Measurements from ENCODE around the gene TH.
"Not testable (repeated sequence)": the region's sequence is repeated elsewhere in the genome, so short reads cannot be mapped to it uniquely, and the experiment has no call there.

TH gene

GRCh38 chr11:2135018-2135569 is 36.5 kb downstream of the TH start:
- in situ Hi-C loops (cut with HindIII; ENCODE audit: low sequenced_read_pairs) = no loop called here

GRCh38 chr11:2134022-2135010 is 37.3 kb downstream of the TH start:
- in situ Hi-C loops (cut with HindIII; ENCODE audit: low sequenced_read_pairs) = no loop called here

- in situ Hi-C loops (cut with HindIII; ENCODE audit: low sequenced_read_pairs) = no loop called here
These were observed 38.2 kb downstream of the TH start for GRCh38 chr11:2133241-2134021.

DNA sequence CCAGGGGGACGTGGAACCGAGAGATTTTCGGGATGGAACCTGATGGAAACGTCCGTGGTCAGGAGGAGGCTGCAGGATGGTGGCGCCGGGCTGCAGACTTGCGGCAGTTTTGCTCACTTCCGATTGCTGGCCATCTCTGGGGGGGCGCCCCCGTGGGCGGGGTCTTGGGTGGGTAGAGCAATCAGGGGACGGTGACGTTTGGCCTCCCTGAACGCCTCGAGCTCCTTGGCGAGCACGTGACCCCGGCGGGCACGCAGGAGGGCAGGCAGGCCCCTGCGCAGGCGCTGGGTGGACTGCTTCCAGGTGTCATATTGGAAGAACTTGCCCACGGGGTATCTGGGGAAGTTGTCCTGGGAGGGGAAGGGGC is 38.8 kb downstream of the TH start:
- in situ Hi-C loops (cut with HindIII; ENCODE audit: low sequenced_read_pairs) = no loop called here

DNA sequence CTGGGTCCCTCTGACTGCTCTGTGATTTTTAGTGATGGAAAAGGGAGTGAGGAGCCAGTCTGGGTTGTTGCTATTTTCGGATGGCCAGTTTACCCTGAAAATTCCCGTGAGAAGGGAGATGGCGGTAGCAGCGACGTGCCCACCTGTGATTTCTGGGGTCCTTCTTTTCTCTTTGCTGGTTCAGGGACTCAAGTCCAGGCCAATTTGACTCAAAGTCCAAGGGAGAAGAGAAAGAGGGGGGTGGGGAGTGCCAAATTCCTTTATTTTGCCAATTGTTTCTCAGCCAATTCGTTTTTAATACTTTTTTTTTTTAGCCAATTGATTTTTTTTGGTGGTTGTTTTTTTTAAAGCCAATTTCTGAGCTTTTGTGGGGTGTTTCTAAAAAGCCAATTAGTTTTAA is 39.4 kb downstream of the TH start:
- in situ Hi-C loops (cut with HindIII; ENCODE audit: low sequenced_read_pairs) = no loop called here

DNA sequence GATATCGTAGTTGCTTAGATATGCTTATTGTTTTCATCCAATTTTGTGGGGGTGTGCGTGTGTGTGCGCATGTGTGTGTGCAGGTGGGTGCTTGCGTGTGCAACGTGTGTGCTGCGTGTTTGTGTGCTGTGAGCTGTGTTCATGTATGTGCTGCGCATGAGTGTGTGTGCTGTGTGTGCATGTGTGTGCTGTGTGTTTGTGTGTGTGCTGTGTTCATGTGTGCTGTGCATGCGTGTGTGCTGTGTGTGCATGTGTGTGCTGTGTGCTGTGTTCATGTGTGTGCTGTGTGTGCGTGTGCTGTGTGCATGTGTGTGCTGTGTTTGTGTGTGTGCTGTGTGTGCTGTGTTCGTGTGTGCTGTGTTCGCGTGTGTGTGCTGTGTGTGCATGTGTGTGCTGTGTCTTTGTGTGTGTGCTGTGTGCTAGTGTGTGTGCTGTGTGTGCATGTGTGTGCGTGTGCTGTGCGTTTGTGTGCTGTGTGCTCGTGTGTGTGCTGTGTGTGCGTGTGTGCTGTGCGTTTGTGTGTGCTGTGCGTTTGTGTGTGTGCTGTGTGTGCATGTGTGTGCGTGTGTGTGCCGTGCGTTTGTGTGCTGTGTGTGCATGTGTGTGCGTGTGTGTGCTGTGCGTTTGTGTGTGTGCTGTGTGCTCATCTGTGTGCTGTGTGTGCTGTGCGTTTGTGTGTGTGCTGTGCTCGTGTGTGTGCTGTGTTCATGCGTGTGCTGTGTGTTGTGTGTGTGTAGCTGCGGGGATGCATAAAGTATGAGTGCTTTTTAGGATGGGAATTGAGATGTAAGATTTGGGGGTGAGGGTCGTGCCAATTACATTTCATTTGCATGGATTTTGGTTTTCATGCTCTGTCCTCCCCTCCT is 40.0 kb downstream of the TH start:
- in situ Hi-C loops (cut with HindIII; ENCODE audit: low sequenced_read_pairs) = no loop called here

GRCh38 chr11:2130881-2131352 is 40.7 kb downstream of the TH start:
- in situ Hi-C loops (cut with HindIII; ENCODE audit: low sequenced_read_pairs) = no loop called here

GRCh38 chr11:2129699-2130366 is 41.8 kb downstream of the TH start:
- in situ Hi-C loops (cut with HindIII; ENCODE audit: low sequenced_read_pairs) = no loop called here

DNA sequence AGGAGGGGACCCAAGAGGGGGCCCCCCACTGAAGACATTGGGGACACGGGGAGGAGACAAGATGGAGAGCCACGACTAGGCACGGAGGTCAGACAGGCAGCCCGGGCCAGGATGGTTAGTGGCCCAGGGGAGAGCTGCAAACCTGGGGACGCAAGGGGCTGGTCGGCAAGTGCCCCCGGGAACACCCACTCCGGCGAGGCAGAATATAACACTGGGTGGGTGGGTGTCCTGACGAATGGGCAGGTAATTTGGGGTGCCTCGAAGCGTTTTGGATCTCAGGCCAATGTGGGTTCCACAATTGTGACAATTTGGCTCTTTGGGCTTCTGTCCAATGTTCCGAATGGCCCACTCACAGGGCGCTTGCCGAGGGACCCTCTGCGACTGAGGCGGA is 42.3 kb downstream of the TH start:
- in situ Hi-C loops (cut with HindIII; ENCODE audit: low sequenced_read_pairs) = no loop called here

DNA sequence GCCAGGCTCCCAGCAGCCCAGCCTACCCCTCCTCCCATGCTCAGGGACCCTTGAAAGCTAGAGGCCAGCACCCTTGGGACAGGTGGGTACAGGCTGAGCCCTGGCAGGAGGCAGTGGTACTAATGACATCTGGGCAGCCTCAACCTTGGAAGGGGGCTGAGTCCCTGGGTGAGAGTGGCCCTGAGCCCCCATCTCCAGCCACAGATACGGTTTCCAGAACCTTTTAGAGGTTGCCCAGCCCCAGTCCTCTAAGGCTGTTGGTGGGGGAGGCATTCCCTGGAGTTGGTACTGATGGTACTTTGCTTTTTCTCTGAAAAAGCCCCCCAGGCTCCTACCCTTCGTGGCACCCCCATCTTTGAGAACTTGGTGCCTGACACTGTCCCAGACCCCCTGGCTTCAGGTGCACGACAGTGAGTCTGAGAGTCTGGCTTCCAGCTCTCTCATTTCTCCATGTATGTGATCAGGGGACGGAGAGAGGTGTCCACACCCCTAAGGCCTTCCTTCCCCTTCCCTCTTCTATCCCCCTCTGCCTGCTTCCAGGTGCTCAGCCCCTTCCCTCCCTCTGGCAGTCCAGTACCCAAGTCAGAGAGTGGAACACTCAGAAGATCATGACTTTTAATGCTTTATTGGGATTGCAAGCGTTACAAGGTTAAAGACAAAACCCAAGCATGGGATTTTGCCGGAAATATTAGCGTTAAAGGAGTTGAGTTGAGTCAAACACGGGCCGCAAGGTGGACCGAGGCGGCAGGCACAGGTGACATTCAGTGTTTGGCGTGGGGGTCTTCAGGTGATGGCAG is 42.9 kb downstream of the TH start:
- in situ Hi-C loops (cut with HindIII; ENCODE audit: low sequenced_read_pairs) = no loop called here

DNA sequence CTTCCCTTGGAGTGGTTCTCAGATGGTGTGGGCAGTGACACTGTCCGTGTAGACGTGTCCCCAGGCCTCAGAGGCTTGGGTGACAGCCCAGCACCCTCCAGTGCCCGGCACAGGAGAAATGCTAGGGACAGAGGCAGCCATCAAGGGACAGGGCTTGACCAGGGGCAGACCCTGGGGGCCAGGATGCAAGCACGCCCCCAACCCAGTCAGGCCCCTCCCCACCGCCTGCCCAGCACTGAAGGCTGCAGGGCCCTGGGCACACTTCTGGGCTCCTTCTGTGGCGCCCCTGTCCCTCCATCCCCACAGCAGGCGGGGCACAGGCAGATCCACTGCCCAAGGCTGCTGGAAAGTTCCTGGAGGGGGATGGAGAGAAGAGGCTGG is 43.5 kb downstream of the TH start:
- in situ Hi-C loops (cut with HindIII; ENCODE audit: low sequenced_read_pairs) = no loop called here

DNA sequence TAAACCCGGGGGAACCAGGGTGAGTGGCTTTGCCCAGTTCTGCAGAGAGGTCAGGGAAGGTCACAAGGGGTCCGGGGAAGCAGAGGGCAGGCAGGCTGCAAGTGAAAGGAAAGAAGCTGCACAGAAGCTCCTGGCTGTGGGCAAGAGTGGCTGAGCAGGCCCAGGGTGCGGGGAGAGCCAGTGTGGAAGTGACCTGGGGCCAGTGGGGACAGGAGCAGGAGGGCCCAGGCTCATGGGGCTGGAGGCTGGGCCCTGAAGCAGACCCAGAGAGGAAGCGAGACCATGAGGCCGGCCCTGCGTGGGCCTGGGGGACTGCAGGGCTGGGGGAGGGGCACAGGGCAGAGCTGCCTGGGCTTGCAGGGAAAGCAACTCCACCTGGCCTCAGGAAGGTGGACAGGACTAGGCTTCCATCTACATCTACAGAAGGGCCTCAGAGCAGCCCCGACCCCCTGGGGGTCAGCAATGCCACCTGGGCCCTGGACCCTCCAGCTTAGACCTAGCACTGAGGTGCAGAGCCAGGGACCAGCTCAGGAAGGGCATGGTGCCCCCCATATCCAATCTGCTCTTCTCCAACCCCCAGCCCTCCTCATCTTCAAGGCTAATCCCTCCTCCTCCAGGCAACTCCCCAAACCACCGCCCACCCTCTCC is 44.0 kb downstream of the TH start:
- in situ Hi-C loops (cut with HindIII; ENCODE audit: low sequenced_read_pairs) = no loop called here

- in situ Hi-C loops (cut with HindIII; ENCODE audit: low sequenced_read_pairs) = no loop called here
These were observed 45.0 kb downstream of the TH start for GRCh38 chr11:2126520-2127085.

DNA sequence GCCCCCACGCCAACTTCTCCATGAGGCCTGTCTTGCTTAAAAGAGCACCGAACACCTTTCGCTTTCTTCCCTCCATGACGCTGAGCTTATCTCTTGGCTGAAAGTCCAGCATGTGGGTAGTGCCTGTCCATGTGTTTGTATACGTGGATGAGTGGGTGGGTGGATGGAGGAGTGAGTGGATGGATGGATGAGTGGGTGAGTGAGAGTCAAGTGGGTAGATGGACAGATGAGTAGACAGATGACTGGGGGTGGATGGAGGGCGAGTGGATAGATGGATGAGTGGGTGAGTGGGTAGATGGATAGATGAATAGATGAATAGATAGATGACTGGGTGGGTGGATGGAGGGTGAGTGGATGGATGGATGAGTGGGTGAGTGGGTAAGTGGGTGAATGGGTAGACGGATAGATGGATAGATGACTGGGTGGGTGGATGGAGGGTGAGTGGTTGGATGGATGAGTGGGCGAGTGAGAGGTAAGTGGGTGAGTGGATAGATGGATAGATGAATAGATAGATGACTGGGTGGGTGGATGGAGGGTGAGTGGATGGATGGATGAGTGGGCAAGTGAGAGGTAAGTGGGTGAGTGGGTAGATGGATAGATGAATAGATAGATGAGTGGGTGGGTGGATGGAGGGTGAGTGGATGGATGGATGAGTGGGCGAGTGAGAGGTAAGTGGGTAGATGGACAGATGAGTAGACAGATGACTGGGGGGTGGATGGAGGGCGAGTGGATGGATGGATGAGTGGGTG is 46.7 kb downstream of the TH start:
- in situ Hi-C loops (cut with HindIII; ENCODE audit: low sequenced_read_pairs) = not testable (repeated sequence)

GRCh38 chr11:2123628-2123960 is 48.0 kb downstream of the TH start:
- in situ Hi-C loops (cut with HindIII; ENCODE audit: low sequenced_read_pairs) = no loop called here

DNA sequence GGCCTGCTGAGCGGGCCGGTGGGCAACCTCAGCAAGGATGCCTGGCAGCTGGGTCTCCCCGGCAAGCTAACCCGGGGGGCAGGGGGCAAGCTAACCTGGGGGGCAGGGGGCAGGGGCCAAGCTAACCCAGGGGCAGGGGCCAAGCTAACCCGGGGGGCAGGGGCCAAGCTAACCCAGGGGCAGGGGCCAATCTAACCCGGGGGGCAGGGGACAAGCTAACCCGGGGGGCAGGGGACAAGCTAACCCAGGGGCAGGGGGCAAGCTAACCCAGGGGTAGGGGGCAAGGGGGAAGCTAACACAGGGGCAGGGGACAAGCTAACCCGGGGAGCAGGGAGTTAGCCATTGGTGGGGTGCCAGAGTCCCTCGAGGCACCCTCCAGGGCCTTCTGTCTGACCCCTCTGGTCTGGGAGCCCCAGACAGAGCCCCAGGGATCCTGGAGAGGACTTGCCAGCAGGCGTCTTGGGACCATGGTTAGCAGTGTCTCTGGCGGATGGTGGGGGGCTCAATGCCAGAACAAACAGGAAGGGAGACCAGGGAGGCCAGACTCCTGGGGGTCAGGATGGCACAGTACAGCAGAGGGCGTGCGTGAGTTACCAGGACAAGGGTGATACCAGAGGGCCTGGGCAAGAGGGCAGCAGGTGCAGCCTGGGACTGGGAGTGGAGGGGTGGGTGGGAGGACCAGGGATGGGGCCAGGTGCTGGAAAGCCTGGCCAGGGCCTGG is 48.5 kb downstream of the TH start:
- in situ Hi-C loops (cut with HindIII; ENCODE audit: low sequenced_read_pairs) = no loop called here

DNA sequence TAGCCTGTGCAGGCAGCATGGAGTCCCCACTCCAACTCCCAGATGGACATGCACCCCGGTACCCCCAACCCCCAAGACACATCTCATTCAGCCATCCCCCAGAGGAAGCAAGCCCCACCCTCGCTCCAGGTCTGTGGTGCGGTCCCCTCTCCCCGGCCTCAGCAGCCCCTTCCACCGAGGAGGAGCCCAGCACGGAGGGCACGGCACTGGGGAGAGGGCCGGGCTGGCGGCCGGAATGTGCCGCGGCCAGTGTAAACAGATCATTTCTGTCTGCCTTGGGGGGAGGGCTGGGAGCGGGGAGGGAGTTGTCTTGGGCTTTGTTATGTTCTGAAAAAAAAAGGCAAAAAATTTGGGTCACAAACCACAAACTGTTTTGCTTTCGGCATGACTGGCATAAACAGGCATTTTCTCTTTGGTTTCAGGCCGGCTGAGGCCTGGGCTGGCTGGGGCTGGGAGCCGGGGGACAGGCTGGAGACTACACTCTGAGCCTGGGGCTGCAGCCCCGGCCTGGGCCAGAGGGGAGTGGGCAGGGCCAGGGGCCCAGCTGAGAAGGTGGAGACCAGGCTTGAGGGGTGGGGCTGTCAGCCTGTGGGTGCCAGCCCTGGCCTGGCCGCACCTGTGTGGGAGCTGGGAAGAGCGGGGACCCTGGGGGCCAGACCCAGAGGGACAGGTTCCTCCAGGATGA is 49.3 kb downstream of the TH start:
- in situ Hi-C loops (cut with HindIII; ENCODE audit: low sequenced_read_pairs) = no loop called here
